ENCODE measurements around the gene SH2D3A.
"Not testable (repeated sequence)": the region's sequence is repeated elsewhere in the genome, so short reads cannot be mapped to it uniquely, and the experiment has no call there.

The SH2D3A gene

GRCh38 chr19:6754136-6754535 lies 13.1 kb downstream of the SH2D3A start:
- no peak for DNase-seq

DNA sequence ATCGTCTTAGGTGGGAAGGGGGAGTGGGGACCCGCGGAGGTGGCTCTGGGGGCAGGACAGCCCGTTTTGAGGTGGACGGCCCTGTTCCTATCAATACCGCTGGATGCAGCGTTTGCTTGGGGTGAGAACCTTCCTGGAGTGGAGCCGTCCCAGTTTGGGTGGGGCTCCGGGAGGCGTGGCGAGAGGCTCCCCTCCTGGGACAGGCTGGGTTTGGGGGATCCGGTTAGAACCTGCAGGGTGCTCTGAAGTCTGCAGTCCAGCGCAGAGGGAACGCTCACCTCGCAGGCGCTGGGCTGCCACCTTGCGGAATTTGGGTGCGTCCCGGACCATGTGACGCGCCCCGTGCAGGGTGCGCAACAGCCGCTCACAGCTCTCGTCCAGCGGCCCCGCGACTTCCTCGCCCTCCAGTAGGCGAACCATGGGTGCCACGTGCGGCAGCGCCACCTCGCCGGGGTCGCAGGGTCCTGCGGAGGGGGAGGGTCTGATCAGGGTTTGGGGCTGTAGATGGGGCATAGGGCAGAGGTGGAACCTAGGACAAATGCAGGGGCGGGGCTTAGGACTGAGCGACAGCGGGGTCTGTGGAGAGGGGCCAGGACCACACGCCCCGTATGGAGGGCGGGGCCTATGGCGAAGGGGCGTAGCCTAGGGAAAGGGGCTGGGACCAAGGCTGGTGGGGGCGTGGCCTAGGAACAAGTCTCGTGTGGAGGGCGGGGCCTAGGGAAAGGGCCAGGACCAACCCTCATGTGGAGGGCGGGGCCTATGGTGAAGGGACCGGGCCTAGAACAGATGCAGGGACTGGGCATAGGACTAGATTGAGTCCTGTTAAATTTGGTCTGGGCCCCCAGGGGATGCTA lies 13.8 kb downstream of the SH2D3A start:
- DNase-seq = no peak

GRCh38 chr19:6752256-6753177 lies 14.7 kb downstream of the SH2D3A start:
- DNase-seq = no peak

DNA sequence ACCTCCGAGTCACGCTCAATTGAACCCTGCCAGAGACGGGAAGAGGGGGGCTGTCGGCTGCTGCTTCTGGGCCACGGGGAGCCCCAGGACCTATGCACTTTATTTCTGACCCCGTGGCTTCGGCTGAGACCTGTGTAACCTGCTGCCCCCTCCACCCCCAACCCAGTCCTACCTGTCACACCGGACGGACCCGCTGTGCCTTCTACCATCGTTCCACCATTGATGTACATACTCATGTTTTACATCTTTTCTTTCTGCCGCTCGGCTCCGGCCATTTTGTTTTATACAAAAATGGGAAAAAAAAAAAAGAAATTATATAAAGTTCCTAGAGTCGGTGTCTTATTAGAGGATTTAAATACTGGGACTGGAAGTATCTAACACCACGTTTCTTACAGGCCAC lies 16.0 kb downstream of the SH2D3A start:
- DNase-seq = no peak

- DNase-seq = no peak
These were observed 17.2 kb downstream of the SH2D3A start for GRCh38 chr19:6750062-6750461.

DNA sequence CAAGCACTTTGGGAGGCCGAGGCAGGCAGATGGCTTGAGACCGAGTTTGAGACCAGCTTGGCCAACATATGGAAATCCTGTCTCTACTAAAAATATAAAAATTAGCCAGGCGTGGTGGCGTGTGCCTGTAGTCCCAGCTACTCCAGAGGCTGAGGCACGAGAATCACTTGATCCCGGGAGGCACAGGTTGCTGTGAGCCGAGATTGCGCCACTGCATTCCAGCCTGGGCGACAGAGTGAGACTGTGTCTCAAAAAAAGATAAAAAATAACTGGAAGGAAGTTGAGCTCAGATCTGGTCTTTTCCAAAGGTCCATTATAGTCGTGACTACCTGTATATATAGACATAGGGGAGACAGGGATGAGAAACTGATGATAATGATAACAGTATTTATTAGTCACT lies 18.7 kb downstream of the SH2D3A start:
- not testable (repeated sequence) for DNase-seq

GRCh38 chr19:6745965-6746364 lies 21.3 kb downstream of the SH2D3A start:
- no peak for DNase-seq

GRCh38 chr19:6744381-6745301 lies 22.6 kb downstream of the SH2D3A start:
- DNase-seq = no peak

GRCh38 chr19:6743714-6744380 lies 23.4 kb downstream of the SH2D3A start:
- no peak for DNase-seq

GRCh38 chr19:6743066-6743465 lies 24.2 kb downstream of the SH2D3A start:
- no peak for DNase-seq

DNA sequence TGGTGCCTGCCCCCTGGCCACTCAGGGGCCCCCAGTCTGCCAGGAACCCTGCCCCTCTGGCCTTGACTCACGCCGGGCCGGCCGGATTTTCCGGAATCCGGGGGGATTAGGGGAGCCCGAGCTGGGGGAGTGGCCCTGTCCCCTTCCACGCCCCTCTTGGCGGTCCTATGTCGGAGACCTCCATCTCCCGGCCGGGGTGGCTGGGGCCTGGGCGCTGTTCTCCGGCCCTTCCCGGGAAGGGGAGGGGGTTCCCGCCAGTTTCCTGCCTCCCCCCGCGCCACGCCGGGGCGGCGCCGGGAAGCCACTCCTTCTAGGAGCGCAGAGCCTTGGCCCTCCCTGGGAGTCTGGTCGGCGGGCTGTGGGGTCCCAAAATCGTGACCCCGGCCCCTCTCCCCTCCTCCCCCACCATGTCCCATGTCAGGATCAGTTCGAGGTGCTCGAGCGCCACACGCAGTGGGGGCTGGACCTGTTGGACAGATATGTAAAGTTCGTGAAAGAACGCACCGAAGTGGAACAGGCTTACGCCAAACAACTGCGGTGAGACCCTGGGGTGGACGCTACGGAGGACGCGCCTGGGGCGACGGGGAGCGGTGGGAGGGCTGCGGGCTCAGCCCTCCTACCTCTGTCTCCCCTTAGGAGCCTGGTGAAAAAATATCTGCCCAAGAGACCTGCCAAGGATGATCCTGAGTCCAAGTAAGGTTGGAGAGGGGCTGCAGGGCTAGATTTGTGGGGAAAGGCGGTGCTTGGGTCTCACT lies 26.5 kb downstream of the SH2D3A start:
- no peak for DNase-seq

- DNase-seq = no peak
These were observed 27.2 kb downstream of the SH2D3A start for GRCh38 chr19:6739883-6740588.

DNA sequence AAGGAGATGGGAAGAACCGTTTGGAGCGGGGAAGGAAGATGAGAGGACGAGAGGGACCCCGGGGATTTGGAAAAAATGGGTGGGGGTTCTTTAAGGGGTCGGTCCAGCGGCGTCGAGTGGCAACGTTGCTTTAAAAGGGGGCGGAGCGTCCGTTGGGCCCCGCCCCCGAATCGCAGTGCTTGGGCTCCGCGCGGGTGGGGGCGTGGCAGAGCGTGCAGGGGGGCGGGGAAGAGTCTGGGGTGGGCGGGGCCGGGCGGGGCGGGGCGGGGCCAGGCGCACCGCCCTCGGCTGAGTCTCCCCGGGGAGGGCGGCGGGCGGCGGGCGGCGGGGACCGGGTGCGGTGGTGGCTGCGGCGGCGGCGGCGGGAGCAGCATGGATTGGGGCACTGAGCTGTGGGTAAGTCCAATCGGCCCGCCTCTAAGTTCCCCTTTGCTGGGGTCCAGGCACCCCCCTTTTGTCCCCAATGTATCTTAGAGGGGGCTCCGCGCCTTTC lies 27.8 kb downstream of the SH2D3A start, which contains the start of gene TRIP10:
TSS of gene TRIP10 (plus strand) at position 291 of the 493 bp plus-strand sequence. CDS start at position 373, 82 bp downstream.
- DNase-seq = no peak

DNA sequence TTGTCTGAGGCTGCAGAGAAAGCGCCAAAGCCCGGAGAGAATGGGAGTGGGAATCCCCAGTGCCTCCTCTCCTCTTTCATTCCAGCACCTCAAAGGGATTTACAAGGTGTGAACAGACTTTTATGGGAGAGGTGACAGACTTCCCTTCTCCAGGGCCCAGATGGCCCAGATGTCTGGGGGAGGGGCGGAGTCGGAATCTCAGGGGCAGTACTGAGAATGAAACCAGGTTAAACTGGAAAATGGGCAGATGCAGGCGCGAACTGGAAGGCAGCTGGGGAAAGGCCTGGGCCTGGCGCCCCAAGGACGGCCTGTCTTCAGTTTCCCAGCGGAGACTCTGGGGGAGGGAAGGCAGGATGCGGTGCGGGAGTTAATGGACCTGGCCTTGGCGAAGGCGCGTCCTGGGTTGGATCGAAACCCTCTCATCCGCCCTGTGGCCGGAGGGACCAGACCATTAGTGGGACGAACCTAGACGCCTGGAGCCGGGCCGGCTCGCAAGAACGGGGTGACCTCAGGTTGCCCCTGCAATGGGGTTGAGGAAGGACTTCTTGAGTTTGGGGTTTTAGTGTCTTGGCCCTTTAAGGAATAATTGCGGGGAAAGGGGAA lies 28.3 kb downstream of the SH2D3A start:
- DNase-seq = no peak

- DNase-seq = no peak
These were observed 29.1 kb downstream of the SH2D3A start for GRCh38 chr19:6737873-6738786.

DNA sequence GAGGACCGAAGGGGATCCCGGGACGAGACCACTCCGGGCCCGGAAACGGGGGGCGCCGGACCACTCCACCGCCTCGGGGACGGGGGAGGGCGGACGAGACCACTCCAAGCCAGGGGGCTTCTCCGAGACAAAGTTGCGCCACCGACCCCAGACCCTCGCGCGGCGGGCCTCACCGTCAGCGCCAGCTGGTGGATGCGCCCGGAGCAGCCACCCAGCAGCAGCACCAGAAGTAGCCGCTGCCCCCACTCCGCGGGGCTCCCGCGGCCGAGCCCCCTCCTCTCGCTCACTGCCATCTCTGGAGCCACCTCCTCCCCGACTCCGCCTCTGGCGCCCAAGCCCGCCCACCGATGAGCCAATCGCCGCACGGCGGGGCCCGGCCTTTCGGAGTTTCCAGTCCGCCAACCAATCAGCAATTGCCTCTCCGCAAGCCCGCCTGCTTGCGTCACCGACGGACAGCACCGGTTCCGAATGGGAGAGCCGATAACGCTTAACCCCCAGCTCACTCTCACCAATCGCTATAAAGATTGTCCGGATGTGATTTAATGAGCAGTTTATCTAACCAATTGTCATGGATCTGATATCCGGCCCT lies 29.9 kb downstream of the SH2D3A start, which contains the start of gene GPR108:
TSS of gene GPR108 (minus strand) at position 297 of the 589 bp plus-strand sequence. CDS start at position 293, 4 bp downstream.
- peak; percentile 35 for DNase-seq

- no peak for DNase-seq
These were observed 30.3 kb downstream of the SH2D3A start for GRCh38 chr19:6736917-6737283.
